ENCODE measurements around the gene NUP35.

Gene NUP35

DNA sequence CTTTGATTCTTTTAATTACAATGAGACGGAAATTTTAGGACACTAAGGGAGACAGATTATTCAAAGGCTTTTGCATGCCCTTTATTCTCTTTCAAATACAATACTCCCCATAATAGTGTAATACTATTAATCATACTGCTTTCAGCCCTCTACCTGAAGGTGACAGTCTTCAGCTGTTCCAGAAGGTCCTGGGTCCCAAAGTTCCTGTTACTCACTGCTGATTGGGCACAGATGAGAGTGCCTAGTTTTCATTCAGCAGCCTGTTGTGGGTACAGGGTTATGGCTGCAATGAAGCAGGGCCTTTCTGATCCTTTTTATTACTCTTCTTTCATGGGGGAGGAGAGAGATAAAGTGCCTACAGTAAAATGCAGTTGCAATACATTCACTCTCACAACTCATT, 80.2 kb downstream of the NUP35 start:
- DNase-seq (ENCODE audit: low read depth in 2 of 2) = no peak
- TF ChIP-seq, protein P1, sequence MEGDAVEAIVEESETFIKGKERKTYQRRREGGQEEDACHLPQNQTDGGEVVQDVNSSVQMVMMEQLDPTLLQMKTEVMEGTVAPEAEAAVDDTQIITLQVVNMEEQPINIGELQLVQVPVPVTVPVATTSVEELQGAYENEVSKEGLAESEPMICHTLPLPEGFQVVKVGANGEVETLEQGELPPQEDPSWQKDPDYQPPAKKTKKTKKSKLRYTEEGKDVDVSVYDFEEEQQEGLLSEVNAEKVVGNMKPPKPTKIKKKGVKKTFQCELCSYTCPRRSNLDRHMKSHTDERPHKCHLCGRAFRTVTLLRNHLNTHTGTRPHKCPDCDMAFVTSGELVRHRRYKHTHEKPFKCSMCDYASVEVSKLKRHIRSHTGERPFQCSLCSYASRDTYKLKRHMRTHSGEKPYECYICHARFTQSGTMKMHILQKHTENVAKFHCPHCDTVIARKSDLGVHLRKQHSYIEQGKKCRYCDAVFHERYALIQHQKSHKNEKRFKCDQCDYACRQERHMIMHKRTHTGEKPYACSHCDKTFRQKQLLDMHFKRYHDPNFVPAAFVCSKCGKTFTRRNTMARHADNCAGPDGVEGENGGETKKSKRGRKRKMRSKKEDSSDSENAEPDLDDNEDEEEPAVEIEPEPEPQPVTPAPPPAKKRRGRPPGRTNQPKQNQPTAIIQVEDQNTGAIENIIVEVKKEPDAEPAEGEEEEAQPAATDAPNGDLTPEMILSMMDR (IDR thresholded peaks at IDR 0.05; ENCODE audit: low read depth, low read length) = no peak
- H3K4me3 ChIP-seq (replicated peaks in 1 of 2; ENCODE audit: low read depth in 2 of 2, low read length in 2 of 2) = no peak overlapping the region

DNA sequence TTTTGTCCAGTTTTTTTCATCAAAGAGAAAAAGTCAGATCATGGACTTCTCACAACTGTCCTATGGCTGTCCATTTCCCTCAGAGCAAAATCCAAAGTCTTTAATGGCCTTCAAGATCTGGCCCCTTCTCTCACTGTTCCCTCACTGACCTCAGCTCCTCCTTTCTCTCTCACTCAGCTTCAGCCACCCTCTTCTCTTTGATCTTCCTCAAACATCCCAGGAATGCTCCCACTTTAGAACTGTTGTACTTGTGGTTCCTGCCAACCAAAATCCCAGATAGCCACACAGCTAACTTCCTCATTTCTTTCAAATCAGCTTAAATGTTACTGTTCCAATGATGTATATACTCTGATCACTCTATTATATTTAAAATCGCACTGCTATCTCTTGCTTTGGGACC, 82.9 kb downstream of the NUP35 start:
- H3K4me3 ChIP-seq (replicated peaks in 1 of 2; ENCODE audit: low read depth in 2 of 2, low read length in 2 of 2) = no peak overlapping the region
- TF ChIP-seq, protein P1 (IDR thresholded peaks at IDR 0.05; ENCODE audit: low read depth, low read length) = no peak
- DNase-seq (ENCODE audit: low read depth in 2 of 2) = peak; percentile 41 to 58

DNA sequence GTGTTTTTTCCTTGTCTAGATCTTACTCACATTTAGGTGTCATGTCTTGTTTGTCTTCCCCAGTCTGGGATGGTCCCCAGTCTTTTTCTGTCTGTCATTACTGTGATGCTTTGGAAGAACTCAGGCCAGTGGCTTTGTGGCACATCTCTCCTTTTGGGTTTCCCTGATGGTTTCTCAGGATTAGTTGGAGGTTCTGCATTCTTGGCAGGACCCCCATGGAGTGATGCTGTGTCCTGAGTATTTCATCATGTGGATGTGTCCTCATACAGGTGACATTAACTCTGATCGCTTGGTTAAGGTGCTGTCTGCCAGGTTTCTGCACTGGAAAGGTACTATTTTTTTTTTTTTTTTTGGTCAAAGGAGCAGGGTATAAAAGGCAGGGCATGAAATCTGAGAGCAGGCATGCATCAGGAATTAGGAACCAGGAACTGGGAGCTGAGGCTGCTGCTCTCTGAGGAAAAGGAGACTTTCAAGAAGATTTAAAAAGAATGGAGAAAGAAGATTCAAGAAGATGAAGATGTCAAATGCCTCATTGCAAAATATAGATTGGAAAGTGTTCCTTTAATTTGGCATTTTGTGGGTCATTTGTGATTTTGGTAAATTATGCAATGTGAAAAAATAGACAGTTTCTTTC, 85.3 kb downstream of the NUP35 start:
- DNase-seq (ENCODE audit: low read depth in 2 of 2) = no peak
- TF ChIP-seq, protein P1 (IDR thresholded peaks at IDR 0.05; ENCODE audit: low read depth, low read length) = no peak
- H3K4me3 ChIP-seq (replicated peaks in 1 of 2; ENCODE audit: low read depth in 2 of 2, low read length in 2 of 2) = no peak overlapping the region

Measured in cardiac fibroblast (primary cell).